ENCODE data around the gene ALDH6A1. TPM values are rescaled to one million over a fixed set of nuclear protein-coding genes. Genes with fewer than 3 reads are reported as not detected.
A peak's percentile ranks its signal among the peaks of the same experiment; 100 is the strongest.

Gene ALDH6A1
- total RNA-seq, 1 experiment from 2014 or later, result 7.4 TPM

DNA sequence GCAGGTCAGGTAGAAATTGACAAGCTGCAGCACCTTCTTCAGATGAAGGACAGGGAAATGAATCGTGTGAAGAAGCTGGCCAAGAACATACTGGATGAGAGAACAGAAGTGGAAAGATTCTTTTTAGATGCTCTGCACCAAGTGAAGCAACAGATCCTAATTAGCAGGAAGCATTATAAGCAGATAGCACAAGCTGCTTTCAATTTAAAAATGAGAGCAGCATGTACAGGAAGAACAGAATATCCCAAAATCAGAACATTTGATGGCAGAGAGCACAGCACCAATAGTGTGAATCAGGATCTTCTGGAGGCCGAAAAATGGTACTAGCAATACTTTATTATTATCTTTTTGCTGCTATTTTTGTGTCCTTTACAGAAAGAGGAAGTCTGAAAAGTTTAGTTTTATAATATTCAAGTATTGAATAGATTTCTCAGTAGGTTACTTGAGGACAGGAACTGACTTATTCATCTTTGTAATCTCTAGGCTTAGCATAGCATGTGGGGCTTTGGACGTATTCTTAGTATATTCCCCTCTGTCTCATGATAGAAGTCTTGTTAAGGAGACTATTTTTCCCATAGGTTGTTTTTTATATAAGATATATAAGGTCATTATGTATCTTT, 34.3 kb downstream of the ALDH6A1 start:
- no peak for DNase-seq (ENCODE audit: extremely low read depth, low read depth)

- DNase-seq (ENCODE audit: extremely low read depth, low read depth), result no peak
Measured at GRCh38 chr14:74048281-74048680, 36.0 kb downstream of the ALDH6A1 start.

DNA sequence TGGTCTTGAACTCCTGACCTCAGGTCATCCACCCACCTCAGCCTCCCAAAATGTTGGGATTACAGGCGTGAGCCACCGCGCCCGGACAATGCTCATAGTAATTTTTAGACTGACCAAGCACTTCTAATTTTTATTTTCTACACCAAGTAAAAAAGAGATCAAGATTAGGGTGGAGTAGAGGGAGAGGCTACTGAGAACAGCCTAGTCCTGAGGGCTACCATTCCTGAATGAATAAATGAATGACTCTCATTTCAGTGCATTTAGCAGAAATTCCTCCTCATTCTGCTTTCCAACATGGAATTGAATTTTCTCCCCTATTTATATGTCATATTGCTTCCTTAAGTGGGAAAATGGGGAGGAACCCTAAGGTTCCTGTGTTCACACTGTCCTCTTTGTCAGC, 38.7 kb downstream of the ALDH6A1 start:
- no peak for DNase-seq (ENCODE audit: extremely low read depth, low read depth)

- no peak for DNase-seq (ENCODE audit: extremely low read depth, low read depth)
Measured at GRCh38 chr14:74042296-74042695, 42.0 kb downstream of the ALDH6A1 start.

DNA sequence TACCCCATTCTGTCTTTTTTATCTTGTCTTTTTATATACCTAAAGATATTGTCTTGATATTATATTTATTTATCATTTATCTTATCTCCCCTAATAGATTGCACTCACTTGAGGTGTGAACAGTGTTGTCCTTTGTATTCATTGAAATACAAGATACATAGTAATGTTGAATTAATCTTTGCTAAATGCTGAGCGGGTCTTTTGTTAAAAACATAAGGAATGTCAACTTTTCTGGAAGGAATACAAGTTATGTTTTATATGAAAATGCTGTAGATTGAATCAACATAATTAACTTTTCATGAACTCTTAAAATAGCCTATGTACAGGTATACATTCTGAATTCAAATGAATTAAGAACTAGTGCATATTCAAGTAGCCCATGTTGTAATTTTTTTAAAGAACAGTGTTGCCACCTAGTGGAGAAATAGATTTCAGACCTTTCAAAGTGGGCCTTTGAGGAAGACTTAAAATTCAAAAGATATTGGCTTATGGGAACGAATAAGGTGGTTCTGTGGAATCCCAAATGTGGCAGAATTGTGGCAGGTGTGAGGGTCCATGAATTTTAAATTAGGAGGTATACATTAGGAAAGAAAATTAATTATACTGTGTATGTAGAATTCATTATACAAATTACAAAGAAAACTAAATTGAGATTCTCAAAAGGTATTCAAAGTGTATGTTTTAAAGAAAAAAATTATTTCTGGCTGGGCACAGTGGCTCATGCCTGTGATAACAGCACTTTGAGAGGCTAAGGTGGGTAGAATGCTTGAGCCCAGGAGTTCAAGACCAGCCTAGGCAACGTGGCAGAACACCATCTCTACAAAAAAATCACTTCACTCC, 46.0 kb downstream of the ALDH6A1 start:
- peak; percentile 65 for DNase-seq (ENCODE audit: extremely low read depth, low read depth)

DNA sequence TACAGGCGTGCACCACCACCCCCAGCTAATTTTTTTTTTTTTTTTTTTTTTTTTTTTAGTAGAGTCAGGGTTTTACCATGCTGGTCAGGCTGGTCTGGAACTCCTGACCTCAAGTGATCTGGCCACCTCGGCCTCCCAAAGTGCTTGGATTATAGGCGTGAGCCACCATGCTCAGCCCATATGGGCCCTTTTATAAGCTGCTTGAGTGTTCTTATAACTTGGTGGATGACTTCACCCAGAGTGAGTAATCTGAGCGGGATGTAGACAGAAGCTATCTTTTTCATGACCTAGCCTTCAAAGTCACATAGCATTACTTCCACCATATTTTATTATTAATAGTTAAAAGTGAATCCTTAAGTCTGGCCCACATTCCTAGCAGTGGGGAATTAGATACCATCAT, 48.7 kb downstream of the ALDH6A1 start:
- no peak for DNase-seq (ENCODE audit: extremely low read depth, low read depth)

- no peak for DNase-seq (ENCODE audit: extremely low read depth, low read depth)
Measured at GRCh38 chr14:74034572-74034971, 49.7 kb downstream of the ALDH6A1 start.

DNA sequence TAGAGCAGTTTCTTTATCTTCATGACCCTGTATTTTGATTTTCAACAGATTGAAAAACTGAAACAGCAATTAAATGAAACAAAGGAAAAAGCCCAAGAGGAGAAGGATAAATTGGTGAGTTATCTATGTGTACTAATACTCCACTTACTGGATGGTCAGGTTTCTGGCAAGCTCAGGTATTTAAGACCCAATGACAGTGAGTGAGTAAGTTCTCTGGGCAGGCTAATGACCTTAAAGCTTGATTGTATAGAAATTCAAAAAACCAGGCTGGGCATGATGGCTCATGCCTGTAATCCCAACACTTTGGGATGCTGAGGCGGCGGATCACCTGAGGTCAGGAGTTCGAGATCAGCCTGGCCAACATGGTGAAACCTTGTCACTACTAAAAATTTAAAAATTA, 55.1 kb downstream of the ALDH6A1 start:
- no peak for DNase-seq (ENCODE audit: extremely low read depth, low read depth)

GRCh38 chr14:74022346-74022745, 61.9 kb downstream of the ALDH6A1 start:
- no peak for DNase-seq (ENCODE audit: extremely low read depth, low read depth)

- DNase-seq (ENCODE audit: extremely low read depth, low read depth), result no peak
Measured at GRCh38 chr14:74019408-74020137, 64.7 kb downstream of the ALDH6A1 start.

- peak; percentile 77 for DNase-seq (ENCODE audit: extremely low read depth, low read depth)
Measured at GRCh38 chr14:74018586-74019407, 65.5 kb downstream of the ALDH6A1 start, which contains the start of the genes BBOF1 and ENTPD5. Gene BBOF1, plus strand, starts transcription at chr14:74019349. Its CDS starts 130 bp downstream, at chr14:74019479. Gene ENTPD5, minus strand, starts transcription at chr14:74019288. Its CDS starts 31,186 bp downstream, at chr14:73988102.

- no peak for DNase-seq (ENCODE audit: extremely low read depth, low read depth)
Measured at GRCh38 chr14:74018174-74018585, 66.1 kb downstream of the ALDH6A1 start.

DNA sequence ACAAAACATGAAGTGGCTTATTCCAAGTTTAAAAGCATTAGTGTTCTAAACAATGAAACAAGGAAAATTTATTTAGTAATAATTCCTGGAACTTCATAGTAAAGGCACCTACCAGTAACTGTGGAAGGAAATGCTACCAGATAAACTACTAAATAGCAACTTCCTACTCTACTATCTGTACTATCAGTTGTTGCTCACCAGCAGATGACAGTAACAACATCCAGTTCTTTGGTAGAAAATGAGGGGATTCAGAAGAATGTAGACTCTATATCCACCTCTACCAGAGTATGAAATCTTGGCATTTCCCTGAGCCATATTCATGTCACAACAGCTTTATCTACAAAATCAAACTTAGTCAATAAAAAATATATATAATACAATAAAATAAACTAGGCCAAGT, 68.3 kb downstream of the ALDH6A1 start:
- DNase-seq (ENCODE audit: extremely low read depth, low read depth), result no peak

DNA sequence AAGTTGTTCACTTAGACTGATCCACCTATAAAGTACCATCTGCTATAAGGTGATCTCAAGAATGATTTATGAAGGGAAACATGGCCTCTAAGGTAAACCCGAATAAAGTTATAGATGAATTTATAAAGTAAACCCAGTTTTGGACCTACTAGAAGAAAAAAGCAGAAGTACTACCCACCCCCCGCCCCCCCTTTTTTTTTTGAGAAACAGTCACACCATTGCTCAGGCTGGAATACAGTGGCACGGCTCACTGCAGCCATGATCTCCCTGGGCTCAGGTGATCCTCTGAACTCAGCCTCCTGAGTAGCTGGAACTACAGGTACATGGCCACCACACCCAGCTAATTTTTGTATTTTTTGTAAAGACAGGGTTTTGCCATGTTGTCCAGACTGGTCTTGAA, 69.1 kb downstream of the ALDH6A1 start:
- no peak for DNase-seq (ENCODE audit: extremely low read depth, low read depth)

DNA sequence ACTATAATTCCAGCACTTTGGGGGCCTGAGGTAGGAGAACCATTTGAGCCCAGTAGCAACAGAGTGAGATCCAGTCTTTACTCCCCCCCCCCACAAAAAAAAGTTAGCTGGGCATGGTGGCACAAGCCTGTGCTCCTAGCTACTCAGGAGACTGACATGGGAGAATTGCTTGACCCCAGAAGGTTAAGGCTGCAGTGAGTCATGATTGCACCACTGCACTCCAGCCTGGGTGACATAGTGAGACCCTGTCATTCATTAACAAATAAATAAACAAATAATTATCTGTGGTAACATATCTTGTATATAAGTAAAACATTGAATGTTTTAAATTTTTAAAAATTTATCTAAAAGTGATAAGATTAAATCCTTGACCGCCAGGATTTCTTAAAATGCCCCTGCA, 70.0 kb downstream of the ALDH6A1 start:
- DNase-seq (ENCODE audit: extremely low read depth, low read depth), result no peak

DNA sequence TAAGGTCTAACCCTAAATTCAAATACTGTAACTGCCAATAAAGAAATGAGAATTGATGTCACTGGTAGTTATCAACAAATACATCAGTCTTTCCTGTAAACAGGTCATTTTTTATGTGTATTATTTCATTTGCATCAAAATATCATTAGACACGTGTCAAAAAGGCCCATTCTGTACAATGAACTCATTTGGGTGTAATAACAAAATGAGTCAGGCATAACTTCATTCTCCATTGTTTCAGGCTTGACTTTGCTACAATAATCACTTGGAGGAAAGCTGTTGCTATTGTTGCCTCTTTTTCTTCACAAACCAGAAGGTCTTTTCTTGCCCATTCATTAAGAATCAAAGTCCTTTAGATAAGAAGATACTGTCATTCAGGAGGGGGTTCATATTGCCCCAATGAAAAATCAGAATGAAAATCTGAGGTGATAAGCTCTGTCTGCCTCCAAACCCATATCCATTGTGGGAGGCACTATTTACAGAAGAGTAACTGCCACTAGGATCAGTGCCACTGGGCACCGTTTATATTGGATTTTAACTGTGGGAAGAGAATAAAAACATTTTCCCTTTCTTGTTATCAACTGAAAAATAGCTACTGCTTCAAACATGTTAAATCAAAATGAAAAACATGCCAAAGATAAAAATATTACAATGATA, 75.3 kb downstream of the ALDH6A1 start:
- no peak for DNase-seq (ENCODE audit: extremely low read depth, low read depth)

Measured in NCI-H460 (cell line).